Heart left ventricle (tissue), 16 donors: ENCODE measurements around the gene DPEP1. TPM values are rescaled to one million over a fixed set of nuclear protein-coding genes. Genes with fewer than 3 reads are reported as not detected.

Experiments
- ATAC-seq, 4 donors: fragments of 200-7000 bp; cut with Tn5 transposase; one replicate each; pipeline ENCODE4 v1.9.1; 2020 to 2022; ENCODE audit warnings: moderate library complexity in 4 of 4, mild to moderate bottlenecking in 3 of 4, moderate number of reproducible peaks in 1 of 4
- DNase-seq, 5 donors: peaks; one replicate each; pipeline ENCODE4 v3.0.0-alpha.2; 2020
- H3K27ac ChIP-seq, 12 donors: fragments of 200-600 bp; sonication (generic) in 4 of 12; one replicate each; pipeline versions ENCODE4 v1.5.0 to v1.8.0; 2016 to 2022; ENCODE audit warnings: mild to moderate bottlenecking in 2 of 12
- H3K27me3 ChIP-seq, 9 donors: fragments of 200-600 bp; sonication (generic) in 2 of 9; one replicate each; pipeline versions ENCODE4 v1.5.1 to v1.8.0; 2016 to 2022; ENCODE audit warnings: mild to moderate bottlenecking in 3 of 9
- H3K36me3 ChIP-seq, 9 donors: fragments of 200-600 bp; sonication (generic) in 2 of 9; one replicate each; pipeline versions ENCODE4 v1.5.0 to v1.8.0; 2018 to 2022; ENCODE audit warnings: mild to moderate bottlenecking in 2 of 9
- H3K4me1 ChIP-seq, 12 donors: fragments of 200-600 bp; sonication (generic) in 4 of 12; one replicate each; pipeline versions ENCODE4 v1.5.0 to v1.8.0; 2016 to 2022; ENCODE audit warnings: mild to moderate bottlenecking in 3 of 12
- H3K4me3 ChIP-seq, 12 donors: fragments of 200-600 bp; sonication (generic) in 4 of 12; one replicate each; pipeline versions ENCODE4 v1.5.0 to v1.8.0; 2017 to 2022; ENCODE audit warnings: mild to moderate bottlenecking in 9 of 12, moderate library complexity in 4 of 12
- H3K9me3 ChIP-seq, 12 donors: fragments of 200-600 bp; sonication (generic) in 4 of 12; one replicate each; pipeline versions ENCODE4 v1.5.0 to v1.8.0; 2016 to 2022; ENCODE audit warnings: mild to moderate bottlenecking in 1 of 12
- POLR2A ChIP-seq, 2 donors: fragments of 450-650 bp; IDR thresholded peaks; one replicate each; pipeline ENCODE4 v1.6.1; 2017; ENCODE audit warnings: antibody characterized with exemption in 2 of 2, mild to moderate bottlenecking in 2 of 2, moderate library complexity in 2 of 2
- WGBS, 4 donors: extraction: QIAGEN DNeasy Blood & Tissue Kit in 2 of 4; methylation state at CpG; one replicate each; pipeline versions ENCODE4 v1.1.5 to v1.1.7; 2013 to 2018; 5-methylcytosine and 5-hydroxymethylcytosine counted together
- intact Hi-C, 10 donors: fragments of 100-400 bp; cut with DNase I; formaldehyde crosslinking; loops; one replicate each; pipeline versions ENCODE4 v1.11.1 to v1.14.2; 2022
- polyA plus RNA-seq, 2 donors: library from polyadenylated mRNA; stranded (reverse); fragments of 200-250 nt; gene quantifications; one replicate each; pipeline ENCODE4 v1.2.3, GENCODE V29; 2013
- total RNA-seq, 9 donors: library from RNA; depleted of rRNA in 2 of 9; stranded (reverse); fragments of >200 nt in 2 of 9; fragmentation: NEBNext Ultra II Directional in 3 of 9; extraction: Animal tissue kit (Norgen Biotek cat#: 25700) in 3 of 9; gene quantifications; one replicate each; pipeline versions ENCODE4 v1.1.0 to v1.2.4, GENCODE V29; 2016 to 2023
- TF ChIP-seq, protein P1 (sequence below), 12 donors: fragments of 200-600 bp; sonication (generic) in 4 of 12; IDR thresholded peaks; one replicate each; pipeline versions ENCODE4 v1.5.0 to v1.8.0; 2018 to 2022; ENCODE audit warnings: antibody characterized with exemption in 12 of 12, mild to moderate bottlenecking in 5 of 12
- donor health status: ischemic (EF 13 %, LVEDD 7.1; RV severe dilation, severe dysfunction).
- donor health status: healthy with polysubstance abuse.
- donor health status: DM: no; HTN: yes; CAD: no.
- donor health status: DM: no; HTN: no; CAD: no.
- donor health status: ischemic (EF 25% LVEDD 6.9; RV normal size, moderate dysfunction).
- donor health status: ischemic (EF 25% LVEDD 5.7; RV mildly dilated, moderate dysfunction).
- donor health status: healthy.
- donor health status: DM: yes; HTN: yes; CAD: no.
- donor health status: ischemic (EF 35%, LVEDD 5.7; RV mildly dilated, moderate dysfunction).
- donor health status: nonischemic (EF 11% LVEDD 7.7; RV severe dilation, severe dysfunction).
- donor health status: DM: yes; HTN: yes; CAD: no.
- donor health status: PGD.
- donor health status: ischemic (EF 29% LVEDD 5.4; RV normal size, mild dysfunction).
- donor health status: nonischemic (EF 23%, LVEDD 6.1; RV moderate dilation, normal function).

DPEP1 gene
- total and polyA plus RNA-seq, 11 donors: not detected

DNA sequence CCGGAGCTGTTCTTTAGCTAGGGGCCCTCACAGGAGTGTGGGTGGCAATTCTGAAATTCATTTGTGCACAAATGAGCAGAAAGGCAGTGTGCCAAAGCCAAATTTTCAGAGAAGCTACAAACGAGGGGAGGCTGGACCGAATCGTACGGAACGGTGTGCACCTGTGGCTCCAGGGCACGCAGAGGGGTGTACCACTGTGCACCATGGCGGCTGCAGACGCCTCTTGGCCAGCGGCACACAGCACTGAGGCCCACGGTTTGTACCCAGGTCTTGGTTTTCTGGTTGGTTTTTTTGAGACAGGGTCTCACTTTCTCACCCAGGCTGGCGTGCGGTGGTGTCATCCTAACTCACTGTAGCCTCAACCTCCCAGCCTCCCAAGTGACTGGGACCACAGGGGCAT, 29.1 kb downstream of the DPEP1 start:
- H3K36me3 ChIP-seq: peaks cover 0 to 36% (median 26%) of the 10 kb centered on the region in 9 donors
- no peak overlapping the region for H3K27ac ChIP-seq
- H3K4me3 ChIP-seq: no peak overlapping the region
- DNase-seq (no peak), ATAC-seq (no peak)
- H3K9me3 ChIP-seq: no peaks in the 10 kb centered on the region
- H3K27me3 ChIP-seq: no peaks in the 10 kb centered on the region
- H3K4me1 ChIP-seq: peaks cover 0 to 17% (median 7%) of the 10 kb centered on the region in 12 donors
- no peak for TF ChIP-seq POLR2A (IDR thresholded peaks at IDR 0.05)
- TF ChIP-seq, protein P1, sequence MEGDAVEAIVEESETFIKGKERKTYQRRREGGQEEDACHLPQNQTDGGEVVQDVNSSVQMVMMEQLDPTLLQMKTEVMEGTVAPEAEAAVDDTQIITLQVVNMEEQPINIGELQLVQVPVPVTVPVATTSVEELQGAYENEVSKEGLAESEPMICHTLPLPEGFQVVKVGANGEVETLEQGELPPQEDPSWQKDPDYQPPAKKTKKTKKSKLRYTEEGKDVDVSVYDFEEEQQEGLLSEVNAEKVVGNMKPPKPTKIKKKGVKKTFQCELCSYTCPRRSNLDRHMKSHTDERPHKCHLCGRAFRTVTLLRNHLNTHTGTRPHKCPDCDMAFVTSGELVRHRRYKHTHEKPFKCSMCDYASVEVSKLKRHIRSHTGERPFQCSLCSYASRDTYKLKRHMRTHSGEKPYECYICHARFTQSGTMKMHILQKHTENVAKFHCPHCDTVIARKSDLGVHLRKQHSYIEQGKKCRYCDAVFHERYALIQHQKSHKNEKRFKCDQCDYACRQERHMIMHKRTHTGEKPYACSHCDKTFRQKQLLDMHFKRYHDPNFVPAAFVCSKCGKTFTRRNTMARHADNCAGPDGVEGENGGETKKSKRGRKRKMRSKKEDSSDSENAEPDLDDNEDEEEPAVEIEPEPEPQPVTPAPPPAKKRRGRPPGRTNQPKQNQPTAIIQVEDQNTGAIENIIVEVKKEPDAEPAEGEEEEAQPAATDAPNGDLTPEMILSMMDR (IDR thresholded peaks at IDR 0.05): no peak
- WGBS, 4 donors: 77 to 87% (median 81%) methylated on average over 13 of the region's 13 CpGs
- intact Hi-C loops: loop anchor here in 6 of 10 donors (5.0 to 10.0 kb wide), 7 partner anchors 68 to 400 kb away; partner anchors contain the start of gene CPNE7 (in 1 of the 6)

DNA sequence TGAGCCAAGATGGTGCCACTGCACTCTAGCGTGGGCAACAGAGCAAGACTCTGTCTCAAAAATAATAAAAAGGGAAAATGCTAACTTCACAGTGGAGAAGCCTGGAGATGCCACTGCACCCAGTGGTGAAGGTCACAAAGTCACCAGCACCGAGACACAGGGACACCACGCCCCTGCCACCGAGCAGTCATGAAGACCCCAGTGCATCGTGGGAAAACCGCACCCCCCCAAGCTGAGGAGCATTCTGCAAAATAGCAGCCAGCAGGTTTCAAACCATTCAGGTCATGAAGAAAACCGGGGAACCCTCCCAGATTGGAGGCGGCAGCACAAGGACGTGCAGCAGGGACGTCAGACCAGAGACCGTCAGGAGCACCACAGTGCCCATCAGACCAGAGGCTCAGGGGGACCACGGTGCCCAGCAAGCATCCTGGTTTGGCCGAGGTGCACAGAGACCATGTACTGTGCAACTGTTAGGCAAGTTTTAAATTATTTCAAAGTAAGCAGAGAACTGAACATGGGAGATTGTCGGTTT, 30.4 kb downstream of the DPEP1 start:
- peaks cover 0 to 41% (median 30%) of the 10 kb centered on the region in 9 donors for H3K36me3 ChIP-seq
- ATAC-seq (no peak), DNase-seq (no peak)
- H3K4me3 ChIP-seq: no peak overlapping the region
- TF ChIP-seq, protein P1 (IDR thresholded peaks at IDR 0.05): no peak
- TF ChIP-seq POLR2A (IDR thresholded peaks at IDR 0.05): no peak
- intact Hi-C loops: loop anchor here in 6 of 10 donors (5.0 to 10.0 kb wide), 7 partner anchors 69 to 402 kb away; partner anchors contain the start of gene CPNE7 (in 1 of the 6)
- H3K27ac ChIP-seq: no peak overlapping the region
- peaks cover 0 to 17% (median 7%) of the 10 kb centered on the region in 12 donors for H3K4me1 ChIP-seq
- H3K9me3 ChIP-seq: no peaks in the 10 kb centered on the region
- WGBS, 4 donors: 76 to 87% (median 80%) methylated on average over 12 to 14 of the region's 14 CpGs
- H3K27me3 ChIP-seq: no peaks in the 10 kb centered on the region

DNA sequence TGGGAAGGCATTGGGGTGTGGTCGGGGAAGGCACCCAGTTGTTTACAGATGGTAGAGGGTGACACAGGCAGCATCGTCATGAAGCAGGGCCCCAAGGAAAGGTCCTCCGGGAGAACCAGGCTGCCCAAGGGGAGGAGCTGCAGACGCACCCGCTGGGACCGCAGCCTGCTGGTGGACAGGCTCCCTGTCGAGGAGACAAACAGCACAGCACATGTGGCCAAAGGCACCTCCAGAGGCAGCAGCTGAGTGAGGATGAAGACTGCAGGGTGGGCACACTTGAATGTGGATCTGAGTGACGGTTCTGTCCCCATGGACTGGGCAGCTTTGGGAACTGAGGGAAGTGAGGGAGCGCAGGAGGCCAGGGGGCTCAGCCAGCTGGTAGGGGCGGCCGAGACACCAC, 31.7 kb downstream of the DPEP1 start:
- H3K36me3 ChIP-seq: peaks cover 0 to 54% (median 31%) of the 10 kb centered on the region in 9 donors
- H3K27me3 ChIP-seq: no peaks in the 10 kb centered on the region
- 79 to 87% (median 81%) methylated on average over 11 of the region's 11 CpGs for WGBS, 4 donors
- peaks cover 0 to 17% (median 7%) of the 10 kb centered on the region in 12 donors for H3K4me1 ChIP-seq
- ATAC-seq (no peak), DNase-seq (no peak)
- TF ChIP-seq POLR2A (IDR thresholded peaks at IDR 0.05): no peak
- TF ChIP-seq, protein P1 (IDR thresholded peaks at IDR 0.05): no peak
- H3K4me3 ChIP-seq: no peak overlapping the region
- H3K27ac ChIP-seq: no peak overlapping the region
- H3K9me3 ChIP-seq: no peaks in the 10 kb centered on the region
- intact Hi-C loops: loop anchor here in 3 of 10 donors (10.0 kb wide), 3 partner anchors 70 to 400 kb away; partner anchors contain the start of gene CPNE7 (in 1 of the 3)

DNA sequence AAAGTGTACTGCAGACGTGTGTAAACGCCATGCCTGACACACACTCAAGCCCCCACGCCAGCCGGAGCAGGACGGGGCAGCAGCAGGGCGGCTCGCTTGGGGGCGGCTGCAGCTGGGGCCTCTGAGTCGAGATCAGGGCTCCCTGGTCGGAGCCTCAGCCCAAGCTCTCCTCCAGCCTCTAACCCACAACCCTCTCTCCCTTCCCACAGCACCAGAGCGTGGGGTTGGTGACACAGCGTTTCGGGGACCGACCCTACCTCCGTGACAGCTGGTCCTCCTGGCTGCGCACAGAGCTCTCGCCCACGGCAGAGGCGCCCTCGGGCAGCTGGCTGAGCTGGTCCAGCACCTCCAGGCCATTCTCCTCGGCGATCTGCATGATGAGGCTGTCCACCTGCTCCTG, 32.8 kb downstream of the DPEP1 start:
- no peak for TF ChIP-seq POLR2A (IDR thresholded peaks at IDR 0.05)
- TF ChIP-seq, protein P1 (IDR thresholded peaks at IDR 0.05): no peak
- DNase-seq (no peak), ATAC-seq (no peak)
- WGBS, 4 donors: 94 to 97% (median 96%) methylated on average over 20 to 22 of the region's 22 CpGs
- intact Hi-C loops: loop anchor here in 3 of 10 donors (10.0 kb wide), 3 partner anchors 71 to 401 kb away; partner anchors contain the start of gene CPNE7 (in 1 of the 3)
- H3K9me3 ChIP-seq: no peaks in the 10 kb centered on the region
- H3K27me3 ChIP-seq: no peaks in the 10 kb centered on the region
- H3K4me1 ChIP-seq: peaks cover 0 to 10% (median 0%) of the 10 kb centered on the region in 12 donors
- H3K27ac ChIP-seq: no peak overlapping the region
- peaks cover 0 to 66% (median 40%) of the 10 kb centered on the region in 9 donors for H3K36me3 ChIP-seq
- H3K4me3 ChIP-seq: no peak overlapping the region
